ENCODE measurements around the gene C11orf54.

The C11orf54 gene

GRCh38 chr11:93761910-93762309 lies 20.4 kb downstream of the C11orf54 start:
- Histone ChIP-seq H3K79me2 (ENCODE audit: insufficient read depth, low read length) (no peaks in the 10 kb centered on the region), H2AFZ (ENCODE audit: low read depth, low read length) (no peak overlapping the region), H3K9ac (ENCODE audit: low read depth, low read length) (no peak overlapping the region), H3K27ac (ENCODE audit: low read length) (no peak overlapping the region), H3K36me3 (ENCODE audit: insufficient read depth, low read length) (peaks cover 41% of the 10 kb centered on the region), H3K4me1 (ENCODE audit: insufficient read depth, low read length) (no peaks in the 10 kb centered on the region), H3K4me3 (ENCODE audit: low read depth in 1 of 2, low read length in 2 of 2) (no peak overlapping the region), H3K9me3 (ENCODE audit: insufficient read depth, low read length, severe bottlenecking) (peaks cover under 1% of the 10 kb centered on the region), H3K4me2 (ENCODE audit: insufficient read depth, low read length) (no peak overlapping the region), H3K27me3 (ENCODE audit: insufficient read depth, low read length, poor library complexity) (no peaks in the 10 kb centered on the region), H4K20me1 (ENCODE audit: insufficient read depth, low read length) (no peaks in the 10 kb centered on the region)
- TF ChIP-seq CTCF (IDR thresholded peaks at IDR 0.05; ENCODE audit: borderline replicate concordance, extremely low read depth, low read length, poor library complexity, severe bottlenecking) (no peak), EZH2 (IDR thresholded peaks at IDR 0.05; ENCODE audit: borderline replicate concordance, low read depth, low read length, severe bottlenecking) (no peak)
- DNase-seq, result no peak
- ATAC-seq (ENCODE audit: insufficient read depth, low read depth), result no peak

GRCh38 chr11:93765551-93765950 lies 24.1 kb downstream of the C11orf54 start:
- Histone ChIP-seq H3K9ac (ENCODE audit: low read depth, low read length) (no peak overlapping the region), H3K36me3 (ENCODE audit: insufficient read depth, low read length) (peaks cover 15% of the 10 kb centered on the region; the same call in 1 of the 2 replicates), H3K27me3 (ENCODE audit: insufficient read depth, low read length, poor library complexity) (no peaks in the 10 kb centered on the region), H4K20me1 (ENCODE audit: insufficient read depth, low read length) (no peaks in the 10 kb centered on the region), H3K27ac (ENCODE audit: low read length) (no peak overlapping the region), H3K4me3 (ENCODE audit: low read depth in 1 of 2, low read length in 2 of 2) (no peak overlapping the region), H2AFZ (ENCODE audit: low read depth, low read length) (no peak overlapping the region), H3K79me2 (ENCODE audit: insufficient read depth, low read length) (no peaks in the 10 kb centered on the region), H3K4me1 (ENCODE audit: insufficient read depth, low read length) (no peaks in the 10 kb centered on the region), H3K9me3 (ENCODE audit: insufficient read depth, low read length, severe bottlenecking) (peaks cover 4% of the 10 kb centered on the region), H3K4me2 (ENCODE audit: insufficient read depth, low read length) (no peak overlapping the region)
- no peak for DNase-seq
- no peak for ATAC-seq (ENCODE audit: insufficient read depth, low read depth)
- TF ChIP-seq EZH2 (IDR thresholded peaks at IDR 0.05; ENCODE audit: borderline replicate concordance, low read depth, low read length, severe bottlenecking) (no peak), CTCF (IDR thresholded peaks at IDR 0.05; ENCODE audit: borderline replicate concordance, extremely low read depth, low read length, poor library complexity, severe bottlenecking) (no peak)

DNA sequence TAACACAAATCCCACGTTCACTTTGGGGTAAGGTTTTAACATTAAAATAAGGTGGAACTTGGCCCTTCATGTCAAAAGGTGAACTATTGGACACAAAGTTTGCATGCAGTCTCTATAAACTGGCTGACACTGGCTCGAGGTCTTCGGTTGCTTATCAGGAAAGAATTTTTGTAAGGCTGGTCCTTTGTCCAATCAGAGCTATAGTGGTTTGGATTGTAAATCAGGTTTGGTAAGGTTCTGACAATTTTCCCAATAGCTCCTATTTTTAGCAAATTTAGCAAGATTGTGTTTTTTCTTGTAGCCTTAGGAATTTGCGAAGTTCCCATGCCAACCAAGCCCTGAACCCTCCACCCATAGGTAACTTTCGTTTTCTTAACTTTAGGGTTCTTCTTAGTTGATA lies 25.0 kb downstream of the C11orf54 start:
- no peaks in the 10 kb centered on the region for H3K79me2 ChIP-seq (ENCODE audit: insufficient read depth, low read length)
- no peak overlapping the region for H2AFZ ChIP-seq (ENCODE audit: low read depth, low read length)
- H3K4me2 ChIP-seq (ENCODE audit: insufficient read depth, low read length), result no peak overlapping the region
- TF ChIP-seq CTCF (IDR thresholded peaks at IDR 0.05; ENCODE audit: borderline replicate concordance, extremely low read depth, low read length, poor library complexity, severe bottlenecking) (no peak), EZH2 (IDR thresholded peaks at IDR 0.05; ENCODE audit: borderline replicate concordance, low read depth, low read length, severe bottlenecking) (no peak)
- no peak for ATAC-seq (ENCODE audit: insufficient read depth, low read depth)
- no peaks in the 10 kb centered on the region for H3K27me3 ChIP-seq (ENCODE audit: insufficient read depth, low read length, poor library complexity)
- H3K9ac ChIP-seq (ENCODE audit: low read depth, low read length), result no peak overlapping the region
- H4K20me1 ChIP-seq (ENCODE audit: insufficient read depth, low read length), result no peaks in the 10 kb centered on the region
- no peaks in the 10 kb centered on the region for H3K4me1 ChIP-seq (ENCODE audit: insufficient read depth, low read length)
- H3K27ac ChIP-seq (ENCODE audit: low read length), result no peak overlapping the region
- no peak overlapping the region for H3K4me3 ChIP-seq (ENCODE audit: low read depth in 1 of 2, low read length in 2 of 2)
- peaks cover 13% of the 10 kb centered on the region; the same call in 1 of the 2 replicates for H3K36me3 ChIP-seq (ENCODE audit: insufficient read depth, low read length)
- no peak for DNase-seq
- H3K9me3 ChIP-seq (ENCODE audit: insufficient read depth, low read length, severe bottlenecking), result peaks cover 4% of the 10 kb centered on the region

DNA sequence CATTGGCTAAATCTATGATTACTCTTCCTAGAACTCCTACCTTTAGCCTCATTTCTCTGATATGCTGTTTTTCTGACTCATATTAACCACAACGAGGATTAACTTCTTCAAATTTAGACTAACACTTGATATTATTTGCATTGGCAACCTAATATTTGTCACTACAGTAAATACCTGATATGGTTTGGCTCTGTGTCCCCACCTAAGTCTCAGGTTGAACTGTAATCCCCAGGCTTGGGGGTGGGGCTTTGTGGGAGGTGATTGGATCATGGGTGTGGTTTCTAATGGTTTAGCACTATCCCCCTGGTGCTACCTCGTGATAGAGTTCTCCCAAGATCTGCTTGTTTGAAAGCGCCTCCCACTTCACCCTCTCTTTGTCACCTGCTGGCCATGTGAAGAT lies 25.5 kb downstream of the C11orf54 start:
- TF ChIP-seq CTCF (IDR thresholded peaks at IDR 0.05; ENCODE audit: borderline replicate concordance, extremely low read depth, low read length, poor library complexity, severe bottlenecking), result no peak
- no peak for TF ChIP-seq EZH2 (IDR thresholded peaks at IDR 0.05; ENCODE audit: borderline replicate concordance, low read depth, low read length, severe bottlenecking)
- no peak for ATAC-seq (ENCODE audit: insufficient read depth, low read depth)
- peaks cover 11% of the 10 kb centered on the region; the same call in 1 of the 2 replicates for H3K36me3 ChIP-seq (ENCODE audit: insufficient read depth, low read length)

More for the DNA sequence above, 25.5 kb downstream of the C11orf54 start:
- H3K27me3 ChIP-seq (ENCODE audit: insufficient read depth, low read length, poor library complexity), result no peaks in the 10 kb centered on the region
- no peak overlapping the region for H3K4me3 ChIP-seq (ENCODE audit: low read depth in 1 of 2, low read length in 2 of 2)
- H3K79me2 ChIP-seq (ENCODE audit: insufficient read depth, low read length), result no peaks in the 10 kb centered on the region
- peaks cover 5% of the 10 kb centered on the region for H3K9me3 ChIP-seq (ENCODE audit: insufficient read depth, low read length, severe bottlenecking)
- no peaks in the 10 kb centered on the region for H4K20me1 ChIP-seq (ENCODE audit: insufficient read depth, low read length)
- no peaks in the 10 kb centered on the region for H3K4me1 ChIP-seq (ENCODE audit: insufficient read depth, low read length)
- no peak overlapping the region for H3K27ac ChIP-seq (ENCODE audit: low read length)
- no peak overlapping the region for H3K4me2 ChIP-seq (ENCODE audit: insufficient read depth, low read length)
- DNase-seq, result no peak
- H3K9ac ChIP-seq (ENCODE audit: low read depth, low read length), result no peak overlapping the region
- H2AFZ ChIP-seq (ENCODE audit: low read depth, low read length), result no peak overlapping the region

Data from DND-41 (cell line).